Measurements from ENCODE around the gene TMEM214. TPM values are rescaled to one million over a fixed set of nuclear protein-coding genes. Genes with fewer than 3 reads are reported as not detected.

Gene TMEM214
- total RNA-seq, 1 donor from 2014 or later: 55.2 TPM

GRCh38 chr2:27049422-27050280 is 16.9 kb downstream of the TMEM214 start:
- H3K4me3 Mint-ChIP-seq: peak overlapping the region; percentile 99
- H3K27me3 Mint-ChIP-seq (ENCODE audit: low read depth): peaks cover 22% of the 10 kb centered on the region
- H3K36me3 Mint-ChIP-seq (ENCODE audit: low read depth): peaks cover 12% of the 10 kb centered on the region
- peaks cover 5% of the 10 kb centered on the region for H3K9me3 Mint-ChIP-seq
- peak; percentile 51 for DNase-seq (ENCODE audit: low read depth, low spot score)
- TF ChIP-seq, protein P1, sequence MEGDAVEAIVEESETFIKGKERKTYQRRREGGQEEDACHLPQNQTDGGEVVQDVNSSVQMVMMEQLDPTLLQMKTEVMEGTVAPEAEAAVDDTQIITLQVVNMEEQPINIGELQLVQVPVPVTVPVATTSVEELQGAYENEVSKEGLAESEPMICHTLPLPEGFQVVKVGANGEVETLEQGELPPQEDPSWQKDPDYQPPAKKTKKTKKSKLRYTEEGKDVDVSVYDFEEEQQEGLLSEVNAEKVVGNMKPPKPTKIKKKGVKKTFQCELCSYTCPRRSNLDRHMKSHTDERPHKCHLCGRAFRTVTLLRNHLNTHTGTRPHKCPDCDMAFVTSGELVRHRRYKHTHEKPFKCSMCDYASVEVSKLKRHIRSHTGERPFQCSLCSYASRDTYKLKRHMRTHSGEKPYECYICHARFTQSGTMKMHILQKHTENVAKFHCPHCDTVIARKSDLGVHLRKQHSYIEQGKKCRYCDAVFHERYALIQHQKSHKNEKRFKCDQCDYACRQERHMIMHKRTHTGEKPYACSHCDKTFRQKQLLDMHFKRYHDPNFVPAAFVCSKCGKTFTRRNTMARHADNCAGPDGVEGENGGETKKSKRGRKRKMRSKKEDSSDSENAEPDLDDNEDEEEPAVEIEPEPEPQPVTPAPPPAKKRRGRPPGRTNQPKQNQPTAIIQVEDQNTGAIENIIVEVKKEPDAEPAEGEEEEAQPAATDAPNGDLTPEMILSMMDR (conservative IDR thresholded peaks at IDR 0.05): no peak
- peaks cover 32% of the 10 kb centered on the region for H3K4me1 Mint-ChIP-seq
- peak overlapping the region; percentile 98 for H3K27ac Mint-ChIP-seq (ENCODE audit: unreplicated experiment)

- H3K27ac Mint-ChIP-seq (ENCODE audit: unreplicated experiment): peak overlapping the region; percentile 98
- H3K4me3 Mint-ChIP-seq: peak overlapping the region; percentile 99
- peaks cover 32% of the 10 kb centered on the region for H3K4me1 Mint-ChIP-seq
- TF ChIP-seq, protein P1 (conservative IDR thresholded peaks at IDR 0.05): peak; percentile 61
- peaks cover 5% of the 10 kb centered on the region for H3K9me3 Mint-ChIP-seq
- peaks cover 15% of the 10 kb centered on the region for H3K36me3 Mint-ChIP-seq (ENCODE audit: low read depth)
- H3K27me3 Mint-ChIP-seq (ENCODE audit: low read depth): peaks cover 22% of the 10 kb centered on the region
- DNase-seq (ENCODE audit: low read depth, low spot score): peak; percentile 92
Observed at GRCh38 chr2:27050281-27050995, 17.7 kb downstream of the TMEM214 start.

DNA sequence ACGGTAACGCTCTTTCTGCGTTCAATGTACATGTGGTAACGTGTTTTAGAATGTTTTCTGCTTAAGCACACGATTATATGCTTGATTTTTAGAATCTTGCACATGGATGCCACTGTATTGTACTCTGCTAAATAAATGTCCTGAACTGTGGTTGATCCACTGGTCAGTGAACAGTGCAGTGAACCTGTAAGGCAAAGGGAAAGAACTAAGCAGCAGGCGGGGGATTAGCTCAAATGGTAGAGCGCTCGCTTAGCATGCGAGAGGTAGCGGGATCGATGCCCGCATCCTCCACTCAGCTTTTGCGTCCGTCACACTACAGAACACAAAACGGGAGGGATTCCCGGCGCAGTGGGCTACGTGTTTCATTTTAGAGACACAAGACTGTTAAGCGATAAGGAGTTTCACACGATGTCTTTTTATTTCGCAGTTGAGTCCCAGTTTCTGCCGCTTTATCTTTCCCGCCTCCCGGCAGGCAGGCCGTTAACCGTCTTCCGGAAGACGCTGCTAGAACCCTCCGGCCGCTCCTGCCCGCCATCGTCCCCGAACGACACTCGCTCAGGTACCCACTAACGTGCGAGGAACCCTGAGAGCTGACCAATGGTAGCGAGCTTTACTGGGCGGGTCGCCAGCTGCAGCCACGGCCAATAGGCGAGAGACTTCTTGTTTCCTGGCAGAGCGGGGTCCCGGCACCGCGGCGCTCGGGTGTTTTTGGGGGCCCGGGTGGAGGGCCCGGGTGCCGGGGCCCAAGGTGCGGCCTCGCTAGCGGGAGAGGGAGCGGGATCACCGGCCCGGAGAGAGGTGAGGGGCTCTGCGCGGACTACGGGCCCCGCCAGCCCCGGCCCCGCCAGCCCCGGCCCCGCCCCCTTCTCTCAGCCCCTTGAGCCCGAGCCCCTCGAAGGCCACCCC is 18.5 kb downstream of the TMEM214 start, which contains the start of gene AGBL5:
TSS of gene AGBL5 (plus strand) at position 673 of the 906 bp plus-strand sequence. CDS start 1,291 bp downstream, outside the sequence.
- Mint-ChIP-seq H3K27me3 (ENCODE audit: low read depth) (peaks cover 22% of the 10 kb centered on the region), H3K36me3 (ENCODE audit: low read depth) (peaks cover 15% of the 10 kb centered on the region), H3K4me3 (peak within 1 kb of the TSS; percentile 99), H3K27ac (ENCODE audit: unreplicated experiment) (peak within 1 kb of the TSS; percentile 98), H3K4me1 (peaks cover 32% of the 10 kb centered on the region), H3K9me3 (peaks cover 5% of the 10 kb centered on the region)
- DNase-seq (ENCODE audit: low read depth, low spot score): peak; percentile 93
- TF ChIP-seq, protein P1 (conservative IDR thresholded peaks at IDR 0.05): no peak

DNA sequence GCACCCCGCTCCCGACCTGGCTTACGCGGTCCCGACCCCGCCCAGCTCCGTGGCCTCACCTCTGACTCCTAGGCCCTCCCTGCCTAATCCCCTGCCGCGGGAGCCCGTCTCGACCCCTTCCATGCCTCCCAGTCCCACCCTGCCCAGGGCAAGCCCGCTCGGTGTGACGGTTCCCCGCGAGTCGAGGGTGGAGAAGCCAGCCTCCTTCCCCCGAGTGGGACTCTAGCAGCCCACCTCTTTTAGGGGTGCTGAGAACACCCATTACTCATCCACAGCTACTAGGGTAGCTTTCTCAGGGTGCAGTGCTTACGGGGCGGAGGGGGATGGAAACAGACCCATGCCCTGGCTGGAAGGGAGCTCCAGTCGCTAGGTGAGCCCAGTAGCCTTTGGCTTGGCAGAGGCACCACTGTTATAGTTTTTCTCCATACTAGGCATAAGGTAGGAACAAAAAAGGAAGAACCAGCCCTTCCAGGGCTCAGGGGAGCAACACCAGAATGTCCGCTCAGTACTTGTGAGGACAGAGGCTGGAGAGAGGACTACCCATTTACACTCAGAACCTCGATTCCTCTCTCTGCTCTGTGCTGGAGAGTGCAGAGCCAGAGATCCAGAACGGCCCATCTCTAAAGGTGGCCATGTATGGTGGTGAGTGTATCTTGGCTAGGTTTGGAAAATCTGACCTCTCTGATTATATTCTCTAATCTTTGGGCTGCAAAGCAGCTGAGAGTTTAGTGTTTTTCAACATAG is 19.3 kb downstream of the TMEM214 start:
- Mint-ChIP-seq H3K4me1 (peaks cover 32% of the 10 kb centered on the region), H3K27ac (ENCODE audit: unreplicated experiment) (no peak overlapping the region), H3K4me3 (peak overlapping the region; percentile 92), H3K9me3 (peaks cover 5% of the 10 kb centered on the region), H3K27me3 (ENCODE audit: low read depth) (peaks cover 22% of the 10 kb centered on the region), H3K36me3 (ENCODE audit: low read depth) (peaks cover 18% of the 10 kb centered on the region)
- peak; percentile 38 for DNase-seq (ENCODE audit: low read depth, low spot score)
- TF ChIP-seq, protein P1 (conservative IDR thresholded peaks at IDR 0.05): no peak

Measured in neural crest cell (in vitro differentiated cells).